Osteocyte (in vitro differentiated cells): ENCODE results near the gene KATNAL2. TPM values are rescaled to one million over a fixed set of nuclear protein-coding genes. Genes with fewer than 3 reads are reported as not detected.

Source experiments
- DNase-seq: peaks from one replicate; pipeline ENCODE4 v3.0.0; 2021; ENCODE audit warnings: mixed read lengths; ENCODE audit not compliant: unreplicated experiment; ENCODE audit errors: extremely low spot score
- H3K27ac Mint-ChIP-seq: one replicate; pipeline ENCODE4 v1.8.0; 2021; ENCODE audit warnings: mild to moderate bottlenecking, mixed read lengths; ENCODE audit not compliant: unreplicated experiment
- H3K27me3 Mint-ChIP-seq: one replicate; pipeline ENCODE4 v1.8.0; 2021; ENCODE audit warnings: mixed read lengths; ENCODE audit not compliant: unreplicated experiment
- H3K36me3 Mint-ChIP-seq: one replicate; pipeline ENCODE4 v1.8.0; 2021; ENCODE audit warnings: mixed read lengths; ENCODE audit not compliant: unreplicated experiment
- H3K4me1 Mint-ChIP-seq: one replicate; pipeline ENCODE4 v1.8.0; 2021; ENCODE audit warnings: mixed read lengths; ENCODE audit not compliant: unreplicated experiment
- H3K4me3 Mint-ChIP-seq: one replicate; pipeline ENCODE4 v1.8.0; 2021; ENCODE audit warnings: mild to moderate bottlenecking, moderate library complexity, mixed read lengths; ENCODE audit not compliant: unreplicated experiment
- H3K9me3 Mint-ChIP-seq: one replicate; pipeline ENCODE4 v1.8.0; 2021; ENCODE audit warnings: mixed read lengths; ENCODE audit not compliant: unreplicated experiment
- CTCF ChIP-seq: fragments of 200-600 bp; sonication (generic); IDR thresholded peaks from 2 replicates; pipeline ENCODE4 v1.5.0; 2021; ENCODE audit warnings: antibody characterized with exemption, mild to moderate bottlenecking, moderate library complexity
- total RNA-seq: library from RNA; stranded (reverse); gene quantifications from 2 replicates; pipeline ENCODE4 v1.2.1, GENCODE V29; 2021

KATNAL2 gene
- total RNA-seq, 1 donor from 2014 or later, result 7.9 TPM

- H3K4me1 Mint-ChIP-seq, result peaks cover 30% of the 10 kb centered on the region
- peak overlapping the region; percentile 79 for H3K4me3 Mint-ChIP-seq
- no peak for TF ChIP-seq CTCF
- no peaks in the 10 kb centered on the region for H3K27me3 Mint-ChIP-seq
- no peaks in the 10 kb centered on the region for H3K9me3 Mint-ChIP-seq
- H3K36me3 Mint-ChIP-seq, result peaks cover 2% of the 10 kb centered on the region
- peak overlapping the region; percentile 87 for H3K27ac Mint-ChIP-seq
- no peak for DNase-seq
Observed at GRCh38 chr18:46915800-46916550, 1.4 kb upstream of the KATNAL2 start.

- Mint-ChIP-seq H3K27ac (peak overlapping the region; percentile 87), H3K4me3 (peak overlapping the region; percentile 79), H3K36me3 (peaks cover 2% of the 10 kb centered on the region), H3K4me1 (peaks cover 30% of the 10 kb centered on the region), H3K27me3 (no peaks in the 10 kb centered on the region), H3K9me3 (no peaks in the 10 kb centered on the region)
- DNase-seq, result no peak
- TF ChIP-seq CTCF, result no peak
Observed at GRCh38 chr18:46916551-46917107, 773 bp upstream of the KATNAL2 start.

- DNase-seq, result no peak
- no peaks in the 10 kb centered on the region for H3K9me3 Mint-ChIP-seq
- peak overlapping the region; percentile 74 for H3K27ac Mint-ChIP-seq
- no peaks in the 10 kb centered on the region for H3K27me3 Mint-ChIP-seq
- no peak for TF ChIP-seq CTCF
- peak overlapping the region; percentile 84 for H3K4me3 Mint-ChIP-seq
- H3K4me1 Mint-ChIP-seq, result peaks cover 30% of the 10 kb centered on the region
- H3K36me3 Mint-ChIP-seq, result peaks cover 2% of the 10 kb centered on the region
Observed at GRCh38 chr18:46917803-46918600, 600 bp downstream of the KATNAL2 start.

- H3K27me3 Mint-ChIP-seq, result no peaks in the 10 kb centered on the region
- no peak overlapping the region for H3K27ac Mint-ChIP-seq
- TF ChIP-seq CTCF, result no peak
- no peaks in the 10 kb centered on the region for H3K36me3 Mint-ChIP-seq
- H3K4me3 Mint-ChIP-seq, result no peak overlapping the region
- no peak for DNase-seq
- H3K4me1 Mint-ChIP-seq, result peaks cover 25% of the 10 kb centered on the region
- H3K9me3 Mint-ChIP-seq, result no peaks in the 10 kb centered on the region
Observed at GRCh38 chr18:46920067-46920466, 2.7 kb downstream of the KATNAL2 start.

- Mint-ChIP-seq H3K27ac (no peak overlapping the region), H3K36me3 (no peaks in the 10 kb centered on the region), H3K4me1 (peaks cover 19% of the 10 kb centered on the region), H3K27me3 (no peaks in the 10 kb centered on the region), H3K9me3 (no peaks in the 10 kb centered on the region), H3K4me3 (no peak overlapping the region)
- no peak for DNase-seq
- TF ChIP-seq CTCF, result no peak
Observed at GRCh38 chr18:46920653-46921052, 3.3 kb downstream of the KATNAL2 start.
